ENCODE results near the gene ZNF581.

ZNF581 gene

DNA sequence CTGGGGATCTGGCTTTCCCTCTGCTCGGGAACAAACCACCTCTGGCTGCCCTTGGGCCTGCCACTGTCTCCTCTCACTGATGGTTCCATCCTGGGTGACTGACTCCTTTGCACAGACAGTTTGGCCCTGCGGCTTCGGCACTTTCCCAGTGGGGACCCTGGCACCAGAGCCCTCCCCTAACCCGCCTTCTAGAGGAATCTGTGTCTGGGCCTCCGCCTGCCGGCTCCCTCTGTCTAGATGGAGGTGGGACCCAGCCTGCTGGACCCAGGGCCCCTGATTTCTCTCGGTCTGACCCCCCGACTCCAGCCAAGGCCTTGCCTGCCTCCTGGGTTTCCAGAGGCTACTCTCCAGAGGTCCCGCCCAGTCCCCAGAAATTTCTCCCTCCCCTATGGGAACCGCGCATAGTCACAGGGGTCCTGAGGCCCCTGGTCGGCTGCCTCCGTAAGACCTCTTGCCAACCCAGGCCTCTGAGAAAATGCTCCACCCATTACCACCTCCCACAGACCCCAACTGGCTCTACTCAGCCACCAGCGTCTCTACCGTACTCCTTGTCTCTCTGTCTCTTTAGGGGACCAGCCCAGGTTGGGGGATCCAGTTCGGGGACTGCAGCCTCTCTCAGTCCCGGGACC lies 7.3 kb downstream of the ZNF581 start:
- DNase-seq: no peak

DNA sequence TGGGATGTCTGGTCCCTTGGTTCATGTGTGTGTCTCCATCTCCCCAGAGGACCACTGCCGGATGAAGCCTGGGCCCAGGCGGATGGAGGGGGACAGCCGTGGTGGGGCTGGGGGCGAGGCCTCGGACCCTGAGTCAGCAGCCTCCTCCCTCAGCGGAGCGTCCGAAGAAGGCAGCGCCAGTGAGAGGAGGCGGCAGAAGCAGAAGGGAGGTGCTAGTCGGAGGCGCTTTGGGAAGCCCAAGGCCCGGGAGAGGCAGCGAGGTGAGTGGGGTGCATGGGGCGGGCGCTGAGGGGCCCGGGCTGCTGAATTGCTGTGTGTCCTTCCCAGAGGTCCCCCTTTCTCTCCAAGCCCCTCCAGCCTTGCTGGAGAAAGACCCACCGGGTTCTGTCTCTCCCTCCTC lies 7.8 kb downstream of the ZNF581 start:
- DNase-seq: no peak

DNA sequence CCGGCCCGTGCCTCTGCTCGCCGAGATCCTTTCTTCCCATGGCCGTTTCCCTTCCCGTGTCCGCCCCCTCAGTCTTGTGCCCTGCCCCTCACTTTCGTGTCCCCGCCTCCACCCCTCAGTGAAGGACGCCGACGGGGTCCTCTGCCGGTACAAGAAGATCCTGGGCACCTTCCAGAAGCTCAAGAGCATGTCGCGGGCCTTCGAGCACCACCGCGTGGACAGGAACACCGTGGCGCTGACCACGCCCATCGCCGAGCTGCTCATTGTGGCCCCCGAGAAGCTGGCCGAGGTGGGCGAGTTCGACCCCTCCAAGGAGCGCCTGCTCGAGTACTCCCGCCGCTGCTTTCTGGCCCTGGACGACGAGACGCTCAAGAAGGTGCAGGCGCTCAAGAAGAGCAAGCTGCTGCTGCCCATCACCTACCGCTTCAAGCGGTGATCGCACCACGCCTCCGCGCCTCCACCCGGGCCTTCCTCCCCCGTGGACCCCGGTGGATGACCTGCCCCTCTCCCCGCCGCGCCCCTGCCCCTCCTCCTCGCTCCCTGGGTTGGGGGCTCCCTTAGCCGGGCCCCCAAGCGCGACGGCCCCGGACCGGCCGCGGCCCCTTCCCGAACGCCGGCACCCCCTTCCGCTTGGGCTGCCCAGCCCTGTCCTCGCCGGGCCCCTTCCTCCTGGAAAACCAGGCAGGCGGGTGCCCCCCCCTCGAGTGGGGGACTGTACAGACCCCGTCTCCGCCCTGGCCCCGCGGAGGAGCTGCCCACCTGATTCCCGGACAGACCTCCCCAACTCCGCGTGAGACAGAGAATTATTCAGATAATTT lies 9.1 kb downstream of the ZNF581 start:
- DNase-seq: no peak

DNA sequence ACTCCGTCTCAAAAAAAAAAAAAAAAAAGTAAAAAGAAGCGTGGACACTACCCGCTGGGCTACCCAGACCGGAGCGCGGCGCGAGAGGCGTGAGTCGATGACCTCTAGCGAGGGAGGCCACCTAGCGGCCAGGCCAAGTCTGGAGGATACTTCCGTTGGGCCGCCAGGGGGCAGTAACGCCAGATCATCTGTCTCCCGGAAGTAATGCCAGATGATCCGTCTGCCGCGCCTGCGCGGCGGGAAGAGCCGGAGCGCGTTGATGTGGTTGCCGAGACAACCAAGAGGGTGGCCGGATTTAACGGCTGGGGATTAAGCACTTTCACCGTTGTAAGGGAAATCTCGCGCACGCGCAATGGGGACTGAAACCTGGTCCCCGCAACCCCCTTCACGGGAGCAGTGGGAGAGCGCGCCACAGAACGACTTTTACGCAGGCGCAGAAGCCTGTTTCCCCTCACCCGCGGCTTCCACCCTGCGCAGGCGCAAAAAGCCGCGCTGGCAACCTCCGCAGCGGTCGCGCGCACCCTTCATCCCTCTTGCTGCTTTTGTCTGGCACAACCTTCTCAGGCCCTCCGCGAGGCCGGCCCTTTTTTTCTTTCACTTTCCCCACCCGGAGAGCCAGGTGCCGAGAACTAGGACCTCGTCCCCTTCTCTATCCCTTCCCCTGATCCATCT lies 10.3 kb downstream of the ZNF581 start:
- peak; percentile 98 for DNase-seq

DNA sequence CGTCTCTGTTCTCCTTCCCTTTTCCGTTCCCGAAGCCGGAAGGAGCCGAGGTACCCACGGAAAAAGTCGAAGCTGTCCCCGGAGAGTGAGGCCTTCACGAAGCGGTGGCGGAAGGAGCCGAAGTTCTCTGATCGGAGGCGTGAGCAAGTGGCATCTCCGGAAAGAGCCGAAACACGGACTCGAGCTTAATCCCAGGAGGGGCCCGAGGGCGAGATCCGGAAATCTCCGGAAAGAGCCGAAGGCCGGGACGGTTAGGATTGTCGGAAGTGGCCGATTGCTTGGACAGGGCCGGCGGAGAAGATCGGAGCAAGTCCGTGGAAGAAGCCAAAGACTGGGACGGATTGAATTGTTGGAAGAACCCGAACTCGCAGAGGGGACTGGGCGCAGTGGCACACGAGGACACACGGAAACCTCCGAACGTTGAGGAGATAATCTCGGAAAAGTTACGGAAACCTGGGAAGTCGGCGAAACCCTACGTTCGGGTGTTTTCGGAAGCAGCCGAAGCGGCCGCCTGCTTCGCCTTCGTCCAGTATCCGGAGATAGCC lies 10.9 kb downstream of the ZNF581 start:
- DNase-seq: peak; percentile 98

DNA sequence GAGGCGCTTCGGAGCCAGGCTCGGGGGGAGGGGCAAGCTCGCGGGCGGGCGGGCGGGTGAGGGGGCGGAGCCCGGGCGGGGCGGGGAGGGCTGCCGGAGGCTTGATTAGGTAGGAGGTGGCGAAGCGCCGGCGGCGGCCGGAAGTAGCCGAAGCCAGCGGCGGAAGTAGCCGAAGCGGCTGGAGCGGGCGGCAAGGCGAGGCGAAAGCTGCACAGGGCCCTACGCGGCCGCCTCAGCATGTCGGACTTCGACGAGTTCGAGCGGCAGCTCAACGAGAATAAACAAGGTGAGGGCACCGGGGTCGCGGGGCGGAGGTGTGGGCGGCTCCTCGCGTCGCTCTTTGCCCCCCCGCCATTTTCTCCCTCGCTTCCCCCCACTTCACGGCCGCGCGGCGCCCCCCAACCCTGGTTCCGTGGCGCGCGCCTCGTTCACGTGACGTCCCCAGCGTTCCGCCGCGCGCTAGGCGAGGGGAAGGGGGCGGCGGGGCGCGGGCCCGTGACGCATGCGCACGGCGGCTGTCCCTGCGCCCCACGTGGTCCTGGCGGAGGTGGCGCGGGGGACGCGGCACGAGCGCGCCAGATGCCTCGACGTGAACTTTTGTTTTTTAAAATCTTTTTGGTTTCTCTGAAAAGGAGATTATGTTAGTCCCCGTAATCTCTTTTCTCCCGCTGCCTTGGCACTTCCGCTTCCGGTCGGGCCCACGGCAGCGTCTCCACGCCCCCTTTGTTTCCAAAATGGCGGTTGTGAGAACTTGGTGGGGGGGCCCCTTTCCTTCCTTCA lies 11.6 kb downstream of the ZNF581 start, which contains the start of gene U2AF2:
TSS of gene U2AF2 (plus strand) at position 168 of the 780 bp plus-strand sequence. CDS start at position 238, 70 bp downstream.
- DNase-seq: peak; percentile 98

DNA sequence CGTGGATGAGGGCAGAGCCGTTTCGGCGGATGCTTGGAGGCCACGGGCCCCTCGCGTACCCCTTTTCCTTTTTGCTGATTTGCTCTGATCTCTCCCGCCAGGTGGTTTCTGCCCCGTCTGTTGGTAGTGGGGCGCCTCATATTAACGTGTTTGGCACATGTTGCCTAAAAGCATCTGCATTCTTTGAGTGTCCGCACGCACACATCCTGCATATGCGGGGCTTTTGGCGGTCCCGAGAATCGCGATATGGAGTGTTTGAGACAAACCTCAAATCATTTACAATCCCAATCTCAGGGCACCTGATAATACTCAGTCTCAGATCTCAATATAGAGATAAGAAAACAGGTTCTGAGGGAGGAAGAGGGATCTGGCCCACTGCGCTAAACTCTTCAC lies 12.2 kb downstream of the ZNF581 start:
- DNase-seq: no peak

DNA sequence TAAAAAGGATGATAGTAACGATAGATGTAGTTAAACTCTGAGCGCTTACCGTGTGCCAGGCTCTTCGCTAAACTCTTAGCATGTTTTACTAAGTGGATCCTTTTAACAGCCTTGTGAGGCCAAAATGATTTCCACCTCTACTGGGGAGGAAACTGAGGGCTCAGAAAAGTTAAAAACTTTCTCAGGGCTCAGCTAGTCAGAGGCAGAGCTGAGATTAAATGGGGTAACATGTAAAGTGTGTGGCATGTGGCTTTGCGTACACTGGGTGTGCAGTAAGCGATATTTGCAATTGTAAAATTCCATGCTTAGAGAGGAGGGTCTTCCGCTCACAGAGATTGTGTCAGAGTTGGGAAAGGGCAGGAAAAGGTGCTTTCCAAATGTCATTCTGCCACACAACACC lies 13.1 kb downstream of the ZNF581 start:
- DNase-seq: no peak

DNA sequence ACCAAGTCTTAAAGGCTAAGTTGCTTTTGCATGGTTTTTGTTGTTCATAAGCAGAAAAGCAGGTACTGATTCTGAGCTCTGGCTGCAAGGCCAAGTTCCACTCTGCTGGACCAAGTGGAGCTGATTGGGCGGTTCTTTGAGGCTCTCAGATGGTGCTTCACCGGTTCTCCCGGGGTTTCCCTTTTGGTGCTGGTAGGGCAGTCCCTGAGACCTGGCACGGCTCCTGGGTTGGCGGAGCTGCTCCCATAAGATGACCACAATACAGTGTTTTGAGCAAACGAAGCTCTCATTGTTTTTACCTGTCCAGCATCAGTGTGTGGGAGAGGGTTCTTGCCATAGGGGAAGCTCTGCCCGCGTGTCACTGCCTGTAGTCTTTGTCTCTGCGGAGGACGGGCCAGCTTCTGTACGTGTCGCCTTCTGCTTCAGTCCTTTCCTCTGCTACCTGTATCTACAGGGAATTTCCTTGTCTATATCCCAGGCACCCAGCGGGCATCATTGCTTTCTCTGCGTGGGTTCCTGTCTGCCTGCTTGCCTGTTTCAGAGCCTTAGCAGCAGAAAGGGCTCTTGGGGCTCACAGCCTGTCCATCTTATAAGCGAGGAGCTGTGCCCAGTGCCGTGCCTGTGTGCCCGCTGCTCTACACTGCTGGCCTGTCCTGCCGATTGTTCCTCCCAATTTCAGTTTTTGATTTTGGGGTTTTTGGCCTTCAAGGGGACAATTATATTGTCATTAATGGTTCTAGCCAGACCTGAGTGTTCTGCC lies 13.7 kb downstream of the ZNF581 start:
- no peak for DNase-seq

DNA sequence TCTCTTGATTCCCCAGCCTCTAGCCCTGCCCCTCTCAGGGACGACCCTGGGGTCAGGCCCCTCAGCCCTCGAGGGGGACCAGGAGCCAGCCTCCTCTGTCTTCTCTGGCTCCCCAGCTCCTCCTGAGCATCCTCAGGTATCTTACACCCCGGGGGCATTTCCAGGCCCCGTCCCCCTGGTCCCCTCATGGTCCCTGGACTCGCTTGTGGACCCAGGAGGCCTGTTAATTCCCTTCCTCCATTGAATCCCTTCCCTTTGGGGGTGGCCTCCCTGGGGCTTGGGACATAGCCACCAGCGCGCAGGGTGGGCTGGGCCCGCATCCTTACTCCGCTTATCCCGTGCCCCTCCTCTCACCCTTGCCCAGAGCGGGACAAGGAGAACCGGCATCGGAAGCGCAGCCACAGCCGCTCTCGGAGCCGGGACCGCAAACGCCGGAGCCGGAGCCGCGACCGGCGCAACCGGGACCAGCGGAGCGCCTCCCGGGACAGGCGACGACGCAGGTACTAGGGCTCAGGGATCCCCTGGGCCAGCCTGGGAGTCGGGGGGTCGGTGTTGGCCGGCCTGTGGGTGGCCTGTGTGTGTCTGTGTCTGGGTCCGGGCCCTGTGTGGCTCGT lies 15.5 kb downstream of the ZNF581 start:
- DNase-seq: no peak

DNA sequence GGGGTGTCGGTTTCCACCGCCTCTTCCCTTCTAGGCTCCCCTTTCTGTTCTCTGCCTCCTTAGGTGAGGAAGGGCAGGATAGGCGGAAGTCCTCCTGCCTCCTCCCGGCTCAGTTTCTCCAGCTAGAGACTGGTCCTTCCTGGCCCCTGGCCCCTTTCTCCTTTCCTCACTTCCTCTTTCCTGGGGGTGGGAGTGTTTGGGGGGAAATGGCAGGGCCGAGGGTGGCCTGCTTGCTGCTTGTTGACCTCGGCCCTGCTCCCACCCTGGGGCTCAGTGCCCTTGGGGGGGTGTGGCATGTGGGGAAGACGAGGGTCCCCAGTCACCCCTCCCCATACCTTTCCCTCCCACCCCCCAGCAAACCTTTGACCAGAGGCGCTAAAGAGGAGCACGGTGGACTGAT lies 16.4 kb downstream of the ZNF581 start:
- DNase-seq: no peak

DNA sequence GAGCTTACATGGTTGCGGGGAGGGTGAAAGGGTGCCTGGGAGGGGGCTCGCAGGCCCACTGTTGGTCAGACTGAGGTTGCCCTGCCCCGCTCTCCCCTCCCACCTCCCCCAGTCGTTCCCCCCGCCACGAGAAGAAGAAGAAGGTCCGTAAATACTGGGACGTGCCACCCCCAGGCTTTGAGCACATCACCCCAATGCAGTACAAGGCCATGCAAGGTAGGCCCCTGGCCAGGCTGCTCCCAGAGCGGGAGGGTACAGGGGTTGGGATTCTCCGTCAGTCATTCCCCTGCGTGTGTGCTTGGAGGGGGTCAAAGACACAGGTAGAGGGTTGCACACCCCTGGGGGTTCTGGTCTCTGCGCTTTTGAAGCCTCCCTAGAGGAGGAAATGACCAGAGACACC lies 17.0 kb downstream of the ZNF581 start:
- DNase-seq: no peak

DNA sequence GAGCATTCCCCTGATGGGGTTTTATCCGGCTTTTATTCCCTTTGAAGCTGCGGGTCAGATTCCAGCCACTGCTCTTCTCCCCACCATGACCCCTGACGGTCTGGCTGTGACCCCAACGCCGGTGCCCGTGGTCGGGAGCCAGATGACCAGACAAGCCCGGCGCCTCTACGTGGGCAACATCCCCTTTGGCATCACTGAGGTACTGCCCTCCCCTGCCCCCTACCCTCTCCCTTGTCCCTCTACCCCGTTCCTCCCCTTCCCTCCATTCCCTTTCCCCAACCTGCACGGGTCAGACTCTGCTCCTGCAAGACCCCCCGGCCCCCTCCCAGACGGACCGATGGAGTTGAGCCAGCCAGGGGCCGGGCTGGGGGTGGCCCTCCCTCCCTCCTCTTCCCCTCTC lies 17.5 kb downstream of the ZNF581 start:
- no peak for DNase-seq

DNA sequence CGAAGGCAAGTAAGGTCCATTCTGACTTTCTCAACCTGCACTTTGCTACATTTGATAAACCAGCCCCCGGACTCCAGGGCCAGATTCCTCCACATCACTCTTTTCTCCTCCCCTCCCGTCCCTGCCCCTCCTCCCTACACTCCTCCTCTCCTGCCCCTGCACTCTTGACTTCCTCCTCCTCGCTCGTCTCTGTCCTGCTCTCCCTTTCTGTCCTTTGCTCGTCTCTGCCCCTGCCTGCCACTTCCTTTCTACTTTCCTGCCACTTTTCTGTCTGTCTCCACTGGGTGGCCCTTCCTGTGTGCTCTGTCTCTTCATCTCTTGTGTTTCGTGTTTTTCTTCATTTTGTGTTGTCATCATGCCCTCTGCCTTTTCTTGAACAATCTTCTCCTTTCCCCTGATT lies 18.4 kb downstream of the ZNF581 start:
- DNase-seq: no peak

DNA sequence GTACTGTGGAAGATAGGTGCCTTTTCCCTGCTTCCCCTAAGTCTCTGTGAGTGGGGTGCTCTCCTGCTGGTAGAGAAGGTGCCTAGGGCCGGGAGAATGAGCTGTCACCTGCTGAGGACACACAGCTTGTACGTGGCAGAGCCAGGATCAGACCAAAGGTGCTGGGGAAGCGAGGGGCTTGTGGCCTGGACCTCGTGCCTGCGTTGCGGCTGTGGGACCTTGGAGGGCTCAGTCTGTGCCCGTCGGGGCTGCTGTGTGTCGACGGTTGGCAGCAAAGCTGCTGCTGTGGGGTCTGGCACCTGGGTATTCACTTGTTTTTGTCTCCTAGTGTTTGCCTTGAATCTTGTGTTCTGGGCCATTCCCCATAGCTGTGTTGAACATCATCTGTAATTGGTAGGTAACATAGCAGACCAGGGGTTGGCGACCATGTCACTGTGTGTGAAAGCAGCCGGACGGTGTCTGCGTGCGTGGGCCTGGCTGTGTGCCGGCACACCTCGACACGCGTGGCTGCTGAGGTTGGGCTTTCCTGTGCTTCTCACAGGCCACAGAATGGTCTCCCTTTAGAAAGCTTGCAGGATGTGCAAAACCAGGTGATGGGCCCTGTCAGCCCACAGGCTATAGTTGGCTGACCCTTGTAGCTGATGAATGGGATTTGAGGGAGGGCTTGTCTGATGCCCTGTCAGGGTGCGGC lies 20.5 kb downstream of the ZNF581 start:
- no peak for DNase-seq

DNA sequence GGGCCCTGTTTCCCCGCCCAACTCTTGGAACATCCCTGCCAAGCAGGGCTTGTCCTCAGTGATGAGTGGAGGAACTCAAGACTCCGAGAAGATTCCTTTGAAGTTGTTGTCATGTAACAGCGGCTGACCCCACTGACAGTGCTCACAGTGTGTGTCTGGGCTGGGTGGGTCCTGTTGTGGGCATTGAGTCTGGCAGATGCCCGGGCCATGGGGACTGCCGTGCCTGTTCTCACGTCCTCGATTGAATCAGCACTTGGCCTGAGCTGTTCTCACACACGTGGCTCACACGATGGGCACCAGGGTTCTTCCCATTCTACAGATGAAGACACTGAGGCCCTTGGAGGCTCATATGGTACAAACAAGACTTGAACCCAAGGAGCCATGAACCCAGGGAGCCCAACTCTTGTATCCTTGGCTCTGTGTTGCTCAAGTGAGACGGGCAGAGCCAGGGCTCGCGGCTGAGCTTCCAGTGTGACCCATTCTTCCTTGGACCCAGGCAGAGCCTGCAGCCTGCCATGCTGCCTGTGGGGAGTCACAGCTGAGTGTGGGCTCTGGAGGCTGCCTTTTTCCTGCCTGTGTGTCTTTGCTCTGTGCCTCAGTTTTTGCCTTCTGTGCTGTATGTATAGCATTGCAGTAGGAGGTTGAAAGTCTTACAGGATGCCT lies 23.0 kb downstream of the ZNF581 start:
- no peak for DNase-seq

DNA sequence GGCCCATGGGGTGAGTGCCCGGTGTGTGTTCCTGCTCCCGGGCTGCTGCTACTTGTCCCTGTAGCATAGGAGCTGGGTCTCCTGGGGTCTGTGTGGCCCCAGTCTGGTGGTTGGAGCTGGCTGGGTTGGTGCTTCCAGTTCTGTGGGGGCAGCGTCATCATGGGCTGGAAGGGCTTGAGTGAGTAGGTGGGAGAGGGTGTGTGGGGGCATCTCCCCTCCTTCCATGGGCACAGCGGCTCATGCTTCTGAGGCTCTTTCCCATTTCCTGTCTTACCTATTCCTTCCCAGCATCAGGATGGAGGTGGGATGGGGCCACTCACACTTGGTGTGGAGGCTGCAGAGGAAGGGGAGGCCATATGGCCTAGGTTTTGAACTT lies 23.5 kb downstream of the ZNF581 start:
- no peak for DNase-seq

DNA sequence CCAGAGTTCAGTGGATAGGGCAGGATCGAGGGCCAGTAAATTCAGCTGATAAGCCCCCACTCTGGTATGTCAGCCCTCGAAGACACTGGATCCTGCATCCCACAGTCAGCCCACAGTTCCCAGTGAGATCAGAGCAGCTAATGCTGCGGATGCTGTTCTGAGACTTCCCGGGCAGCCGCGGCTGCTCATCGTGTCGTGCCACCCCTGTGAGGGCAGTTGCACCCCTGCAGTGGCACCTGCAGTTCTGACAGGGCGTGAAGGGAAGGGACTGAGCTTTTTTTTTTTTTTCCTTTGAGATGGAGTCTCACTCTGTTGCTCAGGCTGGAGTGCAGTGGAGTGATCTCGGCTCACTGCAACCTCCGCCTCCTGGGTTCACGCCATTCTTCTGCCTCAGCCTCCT lies 24.1 kb downstream of the ZNF581 start:
- no peak for DNase-seq

DNA sequence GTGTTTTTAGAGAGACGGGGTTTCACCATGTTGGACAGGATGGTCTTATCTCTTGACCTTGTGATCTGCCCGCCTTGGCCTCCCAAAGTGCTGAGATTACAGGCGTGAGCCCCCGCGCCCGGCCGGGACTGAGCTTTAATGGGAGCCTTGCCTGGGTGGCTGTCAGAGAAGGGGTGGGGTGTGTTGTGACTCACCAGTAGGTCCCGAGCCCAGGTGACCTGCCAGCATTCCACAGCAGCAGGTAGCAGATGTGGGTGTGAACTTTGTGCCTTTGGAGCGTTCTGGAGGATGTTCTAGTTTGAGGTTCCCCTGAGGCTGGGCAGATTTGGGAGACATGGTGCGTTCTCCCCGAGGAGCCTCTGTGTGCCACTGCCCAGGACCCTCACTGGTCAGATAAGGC lies 24.5 kb downstream of the ZNF581 start:
- DNase-seq: no peak

DNA sequence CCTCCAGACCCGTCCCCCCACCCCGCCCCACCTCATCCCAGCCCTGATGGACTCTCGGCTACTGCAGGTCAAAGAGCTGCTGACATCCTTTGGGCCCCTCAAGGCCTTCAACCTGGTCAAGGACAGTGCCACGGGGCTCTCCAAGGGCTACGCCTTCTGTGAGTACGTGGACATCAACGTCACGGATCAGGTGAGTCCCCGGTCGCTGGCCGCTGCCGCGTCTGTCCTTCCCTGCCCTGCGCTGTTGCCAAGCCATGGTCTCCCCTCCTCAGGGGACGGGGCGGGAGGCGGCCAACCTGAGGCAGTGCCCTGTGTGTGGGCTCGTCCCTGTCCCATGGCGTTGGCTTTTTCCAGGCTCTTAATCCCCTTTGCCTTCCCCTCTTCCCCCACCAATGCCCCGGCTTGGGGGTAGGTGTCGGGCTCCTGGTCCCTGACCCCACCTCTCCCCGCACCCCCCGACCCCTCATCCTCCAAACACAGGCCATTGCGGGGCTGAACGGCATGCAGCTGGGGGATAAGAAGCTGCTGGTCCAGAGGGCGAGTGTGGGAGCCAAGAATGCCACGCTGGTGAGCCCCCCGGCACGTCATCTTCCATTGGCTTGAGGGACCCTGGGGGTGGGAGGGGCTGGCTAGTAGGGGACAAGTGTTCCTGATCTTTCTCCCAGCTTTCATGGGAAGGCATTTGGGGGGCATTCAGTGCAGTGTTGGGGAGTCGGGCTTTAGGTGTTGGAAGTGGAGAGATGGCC lies 25.3 kb downstream of the ZNF581 start:
- no peak for DNase-seq
